HG03571 (cell line): ENCODE data around the gene SFR1.
"Not testable (repeated sequence)": the region's sequence is repeated elsewhere in the genome, so short reads cannot be mapped to it uniquely, and the experiment has no call there.

Experiments used
- ATAC-seq: cut with Tn5 transposase; IDR thresholded peaks from one replicate; pipeline ENCODE4 v1.9.1; 2021; ENCODE audit not compliant: unreplicated experiment

SFR1 gene

DNA sequence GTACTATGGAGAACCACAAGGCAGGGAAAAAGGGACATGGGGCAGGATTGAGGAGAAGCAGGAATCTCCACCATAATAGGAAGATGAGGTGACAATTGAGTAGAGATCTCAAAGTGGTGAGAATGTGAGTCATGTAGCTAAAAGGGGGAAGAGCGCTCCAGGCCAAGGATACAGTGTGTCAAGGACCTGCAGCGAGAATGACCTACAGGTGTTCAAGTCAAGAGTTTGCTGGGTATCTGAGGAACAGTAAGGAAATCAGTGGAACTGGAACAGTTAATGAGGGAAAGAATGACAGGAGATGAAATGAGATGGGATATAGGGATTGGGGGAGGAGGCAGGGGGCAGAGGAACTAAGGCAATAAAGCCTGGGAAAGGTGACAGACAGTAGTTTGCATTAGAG is 33.6 kb downstream of the SFR1 start:
- ATAC-seq = no peak

DNA sequence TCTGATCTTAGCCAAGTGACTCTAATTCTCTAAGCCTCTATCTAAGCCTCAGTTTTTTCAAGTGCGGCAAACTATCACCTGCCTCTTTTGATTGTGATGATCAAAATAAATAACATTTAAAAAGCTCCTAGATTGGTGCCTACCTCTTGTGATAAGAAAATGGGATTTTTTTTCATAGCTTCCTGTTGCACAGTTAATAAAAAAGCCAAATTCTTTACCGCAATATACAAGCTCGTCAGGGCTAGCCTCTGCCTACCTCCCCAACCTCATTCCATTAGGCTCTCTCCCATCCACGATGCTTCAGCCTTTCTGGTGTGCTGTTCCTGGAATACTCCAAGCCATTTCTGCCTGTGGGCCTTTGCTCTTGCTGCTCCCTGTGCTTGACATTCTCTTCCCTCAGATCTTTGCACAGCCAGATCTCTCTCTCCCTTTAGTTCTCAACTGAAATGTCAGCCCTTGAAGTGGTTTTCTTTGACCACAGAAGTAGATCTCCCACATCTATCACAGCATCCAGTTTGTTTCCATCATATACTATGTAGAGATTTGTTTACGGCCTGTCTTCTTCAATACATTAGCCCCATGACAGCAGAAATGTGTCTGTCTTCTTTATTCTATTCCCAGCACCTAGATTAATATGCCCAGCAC is 48.8 kb downstream of the SFR1 start:
- no peak for ATAC-seq

DNA sequence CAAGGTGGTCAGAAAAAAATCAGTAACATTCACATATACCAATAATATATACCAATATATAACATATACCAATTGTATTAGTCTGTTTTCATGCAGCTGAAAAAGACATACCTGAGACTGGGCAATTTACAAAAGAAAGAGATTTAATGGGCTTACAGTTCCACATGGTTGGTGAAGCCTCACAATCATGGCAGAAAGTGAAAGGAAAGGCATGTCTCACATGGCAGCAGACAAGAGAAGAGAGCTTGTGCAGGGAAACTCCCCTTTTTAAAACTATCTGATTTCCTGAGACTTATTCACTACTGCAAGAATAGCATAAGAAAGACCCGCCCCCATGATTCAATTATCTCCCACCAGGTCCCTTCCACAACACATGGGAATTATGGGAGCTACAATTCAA is 52.2 kb downstream of the SFR1 start:
- not testable (repeated sequence) for ATAC-seq
